Karpas-422 (cell line): ENCODE data around the gene TMPRSS15. TPM values are rescaled to one million over a fixed set of nuclear protein-coding genes. Genes with fewer than 3 reads are reported as not detected.

ENCODE experiments used
- DNase-seq: peaks from one replicate; pipeline ENCODE4 v3.0.0-alpha.2; 2015
- H2AFZ ChIP-seq: fragments of 200-600 bp; sonication (generic); 2 replicates; pipeline ENCODE4 v1.6.1; 2014; ENCODE audit warnings: antibody characterized with exemption, low read length, mixed read lengths
- H3K27ac ChIP-seq: fragments of 200-600 bp; sonication (generic); 2 replicates; pipeline ENCODE4 v1.5.1; 2014; ENCODE audit warnings: mild to moderate bottlenecking, low read length, moderate library complexity
- H3K27me3 ChIP-seq: fragments of 200-600 bp; sonication (generic); 2 replicates; pipeline ENCODE4 v1.6.1; 2014; ENCODE audit warnings: low read length, mixed read lengths
- H3K36me3 ChIP-seq: fragments of 200-600 bp; sonication (generic); 2 replicates; pipeline ENCODE4 v1.6.1; 2014; ENCODE audit warnings: low read length, mixed read lengths; ENCODE audit not compliant: insufficient read depth
- H3K4me1 ChIP-seq: fragments of 200-600 bp; sonication (generic); 2 replicates; pipeline ENCODE4 v1.6.1; 2014; ENCODE audit warnings: mild to moderate bottlenecking, low read length, mixed read lengths
- H3K4me2 ChIP-seq: fragments of 200-600 bp; sonication (generic); 2 replicates; pipeline ENCODE4 v1.6.1; 2014; ENCODE audit warnings: low read length, low read depth, mild to moderate bottlenecking; ENCODE audit not compliant: poor library complexity, severe bottlenecking
- H3K4me3 ChIP-seq: fragments of 200-600 bp; sonication (generic); 2 replicates; pipeline ENCODE4 v1.5.1; 2014; ENCODE audit warnings: mild to moderate bottlenecking, antibody characterized with exemption, low read length, mixed read lengths
- H3K79me2 ChIP-seq: fragments of 200-600 bp; sonication (generic); 2 replicates; pipeline ENCODE4 v1.6.1; 2014; ENCODE audit warnings: mild to moderate bottlenecking, low read length, mixed read lengths
- H3K9ac ChIP-seq: fragments of 200-600 bp; sonication (generic); 2 replicates; pipeline ENCODE4 v1.6.0; 2014; ENCODE audit warnings: low read length
- H3K9me2 ChIP-seq: fragments of 200-600 bp; sonication (generic), shearing (Covaris generic); replicated peaks from 2 replicates; pipeline ENCODE4 v1.6.0; 2014; ENCODE audit warnings: mild to moderate bottlenecking, low read length, moderate library complexity; ENCODE audit not compliant: insufficient read depth
- H3K9me3 ChIP-seq: fragments of 300-700, 200-600 bp; sonication (generic); 2 replicates; pipeline ENCODE4 v1.6.1; 2014; ENCODE audit warnings: low read length, mixed read lengths
- H4K20me1 ChIP-seq: fragments of 200-600 bp; sonication (generic); 2 replicates; pipeline ENCODE4 v1.6.1; 2014; ENCODE audit warnings: mild to moderate bottlenecking, antibody characterized with exemption, low read length, low read depth; ENCODE audit not compliant: insufficient read depth
- total RNA-seq: library from RNA; depleted of rRNA; stranded (reverse); fragments of >200 nt; shearing (Covaris generic); gene quantifications from 2 replicates; pipeline ENCODE4 v1.2.3, GENCODE V29; 2014; ENCODE audit warnings: low replicate concordance; rRNA removed

Gene TMPRSS15
- total RNA-seq, 1 experiment from 2014 or later: 0.19 TPM

DNA sequence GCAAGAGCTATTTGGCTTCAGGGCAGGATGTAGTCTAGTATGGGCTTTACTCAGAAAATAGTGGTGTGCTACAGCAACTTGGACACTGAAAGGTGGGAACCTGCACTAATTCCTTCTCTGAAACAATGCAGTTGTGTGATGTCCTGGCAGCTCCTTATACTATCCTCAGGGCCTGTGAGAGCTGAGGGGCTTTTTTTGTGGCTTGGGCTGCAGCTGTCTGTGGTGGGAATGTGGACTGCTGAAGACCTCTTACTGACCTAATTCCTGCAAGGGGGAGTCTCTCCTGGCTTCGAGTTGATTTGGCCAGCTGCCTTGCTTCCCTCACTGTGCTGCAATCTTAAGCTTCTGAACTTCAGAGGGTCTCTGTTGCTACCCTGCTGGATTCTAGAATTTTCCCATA, 181.2 kb downstream of the TMPRSS15 start:
- Histone ChIP-seq H3K4me3 (no peak overlapping the region), H3K4me2 (no peak overlapping the region), H3K9me2 (no peaks in the 10 kb centered on the region), H3K36me3 (no peaks in the 10 kb centered on the region), H3K4me1 (no peaks in the 10 kb centered on the region), H3K9me3 (peaks cover 41% of the 10 kb centered on the region), H4K20me1 (no peaks in the 10 kb centered on the region), H3K9ac (no peak overlapping the region), H3K27ac (no peak overlapping the region), H2AFZ (no peak overlapping the region), H3K79me2 (no peaks in the 10 kb centered on the region), H3K27me3 (no peaks in the 10 kb centered on the region)
- DNase-seq: no peak

- H2AFZ ChIP-seq: no peak overlapping the region
- H3K36me3 ChIP-seq: no peaks in the 10 kb centered on the region
- H3K9ac ChIP-seq: no peak overlapping the region
- H3K9me2 ChIP-seq: no peaks in the 10 kb centered on the region
- H3K4me2 ChIP-seq: no peak overlapping the region
- no peaks in the 10 kb centered on the region for H3K79me2 ChIP-seq
- peaks cover 55% of the 10 kb centered on the region for H3K9me3 ChIP-seq
- no peaks in the 10 kb centered on the region for H3K4me1 ChIP-seq
- no peaks in the 10 kb centered on the region for H3K27me3 ChIP-seq
- H4K20me1 ChIP-seq: no peaks in the 10 kb centered on the region
- DNase-seq: no peak
- H3K27ac ChIP-seq: no peak overlapping the region
- H3K4me3 ChIP-seq: no peak overlapping the region
Observed at GRCh38 chr21:18220498-18220897, 183.1 kb downstream of the TMPRSS15 start.

Other genes starting within 250 kb of the TMPRSS15 start
- gene CHODL, start 159.0 kb downstream of the TMPRSS15 start, total RNA-seq: 0.14 TPM in 1 of 2 replicates, not detected in the other